HuH-7 (cell line): ENCODE results near the gene FOXJ3.
"Not testable (repeated sequence)": the region's sequence is repeated elsewhere in the genome, so short reads cannot be mapped to it uniquely, and the experiment has no call there.

Experiments used
- DNase-seq: peaks from one replicate; pipeline ENCODE4 v3.0.0; 2011; ENCODE audit warnings: low spot score

The FOXJ3 gene

GRCh38 chr1:42251042-42251441 is 84.0 kb downstream of the FOXJ3 start:
- DNase-seq = no peak

- no peak for DNase-seq
Observed at GRCh38 chr1:42250164-42250563, 84.9 kb downstream of the FOXJ3 start.

- DNase-seq = no peak
Observed at GRCh38 chr1:42240966-42241755, 93.9 kb downstream of the FOXJ3 start.

DNA sequence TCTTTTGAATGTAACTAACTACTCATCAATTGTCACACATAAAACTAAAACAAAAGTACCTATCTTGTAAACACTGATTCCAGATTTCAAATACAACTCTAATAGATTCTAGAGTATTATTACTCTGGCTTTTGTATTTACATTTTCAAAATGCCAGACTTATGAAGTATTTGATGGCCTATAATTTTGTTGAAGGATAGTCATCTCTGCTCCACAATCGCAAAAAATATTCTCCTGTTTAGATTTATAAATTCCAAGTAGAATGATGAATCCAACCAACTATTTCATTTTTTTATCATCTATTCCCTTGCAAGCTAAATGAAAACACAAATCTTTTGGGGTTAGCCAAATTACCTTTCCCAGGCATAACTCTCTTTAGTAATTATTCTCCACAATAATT is 95.5 kb downstream of the FOXJ3 start:
- no peak for DNase-seq

DNA sequence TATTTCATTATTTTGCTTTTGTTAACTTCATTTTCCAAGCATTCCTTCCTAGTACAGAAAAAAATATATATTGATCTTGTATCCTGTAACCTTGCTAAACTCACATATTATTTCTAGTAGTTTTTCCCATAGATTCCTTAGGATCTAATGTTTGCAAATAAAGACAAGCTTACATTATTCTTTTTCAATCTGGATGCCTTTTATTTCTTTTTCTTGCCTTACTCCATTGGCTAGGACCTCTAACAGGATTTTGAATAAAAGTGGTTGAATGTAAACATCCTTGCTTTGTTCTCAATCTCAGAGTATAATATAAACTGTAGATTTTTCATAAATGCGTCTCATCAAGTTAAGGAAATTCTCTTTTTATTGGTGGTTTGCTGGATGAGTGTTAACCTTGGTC is 96.0 kb downstream of the FOXJ3 start:
- DNase-seq = no peak

GRCh38 chr1:42231253-42231652 is 103.8 kb downstream of the FOXJ3 start:
- DNase-seq = no peak

DNA sequence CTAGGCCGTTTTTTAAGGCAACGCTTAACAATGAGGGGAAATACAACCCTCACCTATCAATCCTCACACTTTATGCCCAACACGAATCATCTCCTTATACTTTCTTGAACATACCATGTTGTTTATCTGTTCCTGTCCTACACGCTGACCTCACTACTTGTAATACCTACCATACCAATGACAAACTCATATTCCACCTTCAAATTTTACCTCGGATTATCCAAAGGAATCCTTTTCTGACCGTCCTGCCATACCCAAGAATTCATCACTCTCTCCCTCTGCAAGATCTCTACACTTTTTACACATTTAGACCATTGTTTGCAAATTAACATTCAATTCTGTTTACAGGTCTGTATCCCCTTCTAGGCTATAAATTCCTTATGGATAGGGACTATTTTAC is 106.1 kb downstream of the FOXJ3 start:
- no peak for DNase-seq

- no peak for DNase-seq
Observed at GRCh38 chr1:42223036-42223435, 112.0 kb downstream of the FOXJ3 start.

- no peak for DNase-seq
Observed at GRCh38 chr1:42221952-42222606, 113.0 kb downstream of the FOXJ3 start.

DNA sequence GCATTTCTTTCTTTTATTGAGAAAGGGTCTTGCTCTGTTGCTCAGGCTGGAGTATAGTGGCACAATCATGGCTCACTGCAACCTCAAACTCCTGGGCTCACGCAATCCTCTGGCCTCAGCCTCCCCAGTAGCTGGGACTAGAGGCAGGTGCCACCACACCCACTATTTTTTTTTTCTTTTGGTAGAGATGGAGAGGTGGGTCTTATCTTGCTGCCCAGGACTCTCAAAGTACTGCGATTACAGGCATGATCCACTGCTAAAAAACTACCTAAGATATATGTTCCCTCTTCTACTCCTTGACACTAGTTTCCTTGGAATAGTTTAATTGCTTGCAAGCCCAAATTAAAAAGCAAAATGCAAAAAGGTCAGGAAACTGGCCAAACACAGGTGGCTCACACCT is 113.6 kb downstream of the FOXJ3 start:
- DNase-seq = no peak

GRCh38 chr1:42219627-42220026 is 115.4 kb downstream of the FOXJ3 start:
- no peak for DNase-seq

- DNase-seq = peak; percentile 60
Observed at GRCh38 chr1:42214447-42214871, 120.6 kb downstream of the FOXJ3 start.

GRCh38 chr1:42211224-42211623 is 123.8 kb downstream of the FOXJ3 start:
- DNase-seq = no peak

DNA sequence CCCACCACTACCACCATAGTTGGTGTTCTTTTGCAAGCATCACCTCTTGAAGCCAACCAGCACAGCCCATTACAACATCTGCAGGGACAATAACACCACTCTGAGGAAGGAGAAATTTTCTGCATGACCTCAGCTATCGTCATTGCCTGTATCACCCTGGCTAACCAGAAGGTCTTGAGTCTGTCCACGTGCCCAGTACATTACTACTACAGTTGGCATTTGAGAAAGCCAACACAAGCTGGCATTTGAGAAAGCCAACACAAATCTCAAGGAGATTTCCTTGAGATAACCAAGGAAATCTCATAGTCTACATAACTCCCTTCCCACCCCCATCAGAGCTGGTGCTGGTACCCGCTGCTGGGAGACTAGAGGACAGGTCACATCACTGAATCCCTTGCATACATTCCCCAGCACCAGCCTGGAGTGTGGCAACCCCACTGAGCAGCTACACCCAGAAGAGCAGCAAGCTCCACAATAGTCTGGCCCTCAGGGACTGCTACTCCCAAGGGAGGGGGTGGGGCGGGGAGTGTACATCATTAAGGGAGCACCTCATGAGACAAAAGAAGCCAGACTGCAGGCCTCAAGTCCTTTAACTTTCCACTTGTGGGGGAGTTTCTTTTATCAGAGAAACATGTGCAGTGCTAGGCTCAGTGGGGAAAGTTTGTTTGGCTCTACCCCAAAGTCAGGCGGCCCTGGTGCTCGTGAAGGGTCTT is 124.5 kb downstream of the FOXJ3 start:
- DNase-seq = no peak

GRCh38 chr1:42209526-42210251 is 125.3 kb downstream of the FOXJ3 start:
- no peak for DNase-seq

DNA sequence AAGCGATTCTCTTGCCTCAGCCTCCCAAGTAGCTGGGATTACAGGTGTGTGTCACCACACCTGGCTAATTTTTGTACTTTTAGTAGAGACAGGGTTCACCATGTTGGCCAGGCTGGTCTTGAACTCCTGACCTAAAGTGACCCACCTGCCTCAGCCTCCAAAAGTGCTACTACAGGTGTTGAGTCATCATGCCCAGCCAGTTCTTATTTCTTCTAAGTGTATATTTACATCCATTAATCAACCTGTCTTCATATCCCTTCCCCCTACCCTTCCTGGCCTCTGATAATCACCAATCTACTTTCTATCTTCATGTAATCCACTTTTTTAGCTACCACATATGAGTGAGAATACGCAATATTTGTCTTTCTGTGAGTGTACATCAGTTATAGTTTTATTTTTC is 128.1 kb downstream of the FOXJ3 start:
- DNase-seq = not testable (repeated sequence)

DNA sequence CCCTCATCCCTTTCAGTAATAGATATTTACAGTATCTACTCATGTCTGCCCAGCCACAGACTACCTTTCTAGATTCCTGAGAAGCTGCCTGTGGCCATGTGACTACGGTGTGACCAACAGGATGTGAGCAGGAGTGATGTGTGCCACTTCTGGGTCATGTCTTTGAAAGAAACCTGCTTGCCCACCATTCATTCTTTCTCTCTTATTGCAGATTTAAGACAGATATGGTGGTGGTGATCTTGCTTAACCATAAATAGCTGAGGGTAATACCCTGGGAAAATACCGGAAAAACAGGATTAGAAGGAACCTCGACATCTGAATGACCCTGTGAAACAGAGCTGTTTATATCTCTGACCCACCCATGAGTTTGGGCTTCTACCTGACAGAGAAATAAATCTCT is 128.9 kb downstream of the FOXJ3 start:
- DNase-seq = no peak

GRCh38 chr1:42201986-42202385 is 133.0 kb downstream of the FOXJ3 start:
- no peak for DNase-seq

DNA sequence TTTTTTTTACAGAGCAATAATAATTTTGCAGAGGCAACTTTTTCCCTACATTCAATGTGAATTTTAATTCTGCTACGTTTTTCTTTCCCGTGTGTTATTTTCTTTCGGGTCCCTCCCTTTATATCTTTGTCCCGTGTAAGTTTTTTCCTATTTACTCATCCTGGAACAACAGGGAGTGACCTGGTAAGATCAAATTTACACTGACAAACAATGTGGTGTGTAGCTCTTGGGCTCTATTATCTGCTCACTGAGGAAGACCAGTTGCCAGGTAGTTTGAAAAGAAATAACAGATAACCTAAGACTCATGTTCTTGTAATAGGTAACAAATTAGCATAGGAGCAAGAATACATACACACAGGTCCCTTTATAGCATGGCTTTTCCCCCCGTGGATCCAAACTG is 136.8 kb downstream of the FOXJ3 start:
- DNase-seq = no peak

- DNase-seq = no peak
Observed at GRCh38 chr1:42195841-42196240, 139.2 kb downstream of the FOXJ3 start.

DNA sequence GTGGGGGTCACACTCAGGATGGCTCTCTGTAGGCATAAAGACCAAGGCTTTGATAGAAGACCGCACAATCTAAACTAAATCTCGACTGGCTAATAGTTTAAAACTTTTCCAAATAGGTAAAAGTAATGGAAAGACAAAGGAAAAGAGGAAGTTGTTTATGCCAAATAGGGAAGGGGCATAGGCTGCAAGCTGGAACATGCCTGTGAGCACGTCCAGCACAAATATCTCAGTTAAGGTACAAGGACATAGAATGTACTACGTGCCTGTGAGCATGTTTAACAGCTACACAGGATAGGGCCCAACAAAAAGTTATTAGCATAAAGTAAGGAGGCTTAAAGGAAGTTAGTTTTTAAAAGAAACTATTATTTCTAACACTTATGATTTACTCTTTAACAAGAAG is 142.9 kb downstream of the FOXJ3 start:
- no peak for DNase-seq

DNA sequence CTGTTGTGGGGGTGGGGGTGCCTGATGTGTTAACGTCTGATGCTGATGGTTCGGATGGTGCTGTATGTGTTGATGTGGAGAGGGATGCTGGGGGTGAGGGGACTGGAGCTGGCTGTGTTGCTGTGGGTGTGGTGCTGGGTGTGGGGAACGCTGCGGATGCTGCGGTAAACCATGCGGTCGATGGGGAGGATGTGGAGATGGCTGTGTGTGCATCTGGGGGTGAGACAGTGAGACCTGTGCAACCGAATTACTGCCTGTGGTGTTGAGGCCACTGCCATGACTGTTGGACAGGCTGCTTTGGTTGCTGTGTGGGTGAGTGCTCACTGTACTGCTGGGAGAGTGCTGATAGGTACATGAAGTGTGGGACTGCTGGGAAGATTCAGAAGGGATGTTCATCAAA is 143.7 kb downstream of the FOXJ3 start:
- DNase-seq = no peak
